BLaER1 (cell line): ENCODE data around the gene ANKRD11.
"Not testable (repeated sequence)": the region's sequence is repeated elsewhere in the genome, so short reads cannot be mapped to it uniquely, and the experiment has no call there.

Source experiments
- H3K27ac ChIP-seq: shearing (Covaris generic); formaldehyde crosslinking; 2 replicates; pipeline ENCODE4 v1.8.1; 2022
- H3K27me3 ChIP-seq: shearing (Covaris generic); formaldehyde crosslinking; 2 replicates; pipeline ENCODE4 v1.8.1; 2022
- H3K36me3 ChIP-seq: shearing (Covaris generic); formaldehyde crosslinking; 2 replicates; pipeline ENCODE4 v1.8.1; 2022
- H3K4me1 ChIP-seq: shearing (Covaris generic); formaldehyde crosslinking; 2 replicates; pipeline ENCODE4 v1.8.1; 2022
- H3K4me2 ChIP-seq: shearing (Covaris generic); formaldehyde crosslinking; 2 replicates; pipeline ENCODE4 v1.8.1; 2022
- H3K4me3 ChIP-seq: shearing (Covaris generic); formaldehyde crosslinking; 2 replicates; pipeline ENCODE4 v1.8.1; 2022
- H3K9ac ChIP-seq: shearing (Covaris generic); formaldehyde crosslinking; 2 replicates; pipeline ENCODE4 v1.8.1; 2022
- H3K9me3 ChIP-seq: shearing (Covaris generic); formaldehyde crosslinking; 2 replicates; pipeline ENCODE4 v1.8.1; 2022
- H4K20me1 ChIP-seq: shearing (Covaris generic); formaldehyde crosslinking; 2 replicates; pipeline ENCODE4 v1.8.1; 2022
- Cebpa-rat ChIP-seq: shearing (Covaris generic); IDR thresholded peaks from 2 replicates; pipeline ENCODE4 v1.8.1; 2022

ANKRD11 gene

GRCh38 chr16:89384282-89384681 is 106.1 kb downstream of the ANKRD11 start:
- TF ChIP-seq Cebpa-rat: no peak
- Histone ChIP-seq H3K27me3 (no peaks in the 10 kb centered on the region), H3K9me3 (no peaks in the 10 kb centered on the region), H3K36me3 (peaks cover 25% of the 10 kb centered on the region), H3K4me3 (no peak overlapping the region), H3K9ac (no peak overlapping the region), H3K4me2 (peak overlapping the region; percentile 79), H4K20me1 (peaks cover 100% of the 10 kb centered on the region), H3K27ac (no peak overlapping the region), H3K4me1 (peaks cover 98% of the 10 kb centered on the region)

DNA sequence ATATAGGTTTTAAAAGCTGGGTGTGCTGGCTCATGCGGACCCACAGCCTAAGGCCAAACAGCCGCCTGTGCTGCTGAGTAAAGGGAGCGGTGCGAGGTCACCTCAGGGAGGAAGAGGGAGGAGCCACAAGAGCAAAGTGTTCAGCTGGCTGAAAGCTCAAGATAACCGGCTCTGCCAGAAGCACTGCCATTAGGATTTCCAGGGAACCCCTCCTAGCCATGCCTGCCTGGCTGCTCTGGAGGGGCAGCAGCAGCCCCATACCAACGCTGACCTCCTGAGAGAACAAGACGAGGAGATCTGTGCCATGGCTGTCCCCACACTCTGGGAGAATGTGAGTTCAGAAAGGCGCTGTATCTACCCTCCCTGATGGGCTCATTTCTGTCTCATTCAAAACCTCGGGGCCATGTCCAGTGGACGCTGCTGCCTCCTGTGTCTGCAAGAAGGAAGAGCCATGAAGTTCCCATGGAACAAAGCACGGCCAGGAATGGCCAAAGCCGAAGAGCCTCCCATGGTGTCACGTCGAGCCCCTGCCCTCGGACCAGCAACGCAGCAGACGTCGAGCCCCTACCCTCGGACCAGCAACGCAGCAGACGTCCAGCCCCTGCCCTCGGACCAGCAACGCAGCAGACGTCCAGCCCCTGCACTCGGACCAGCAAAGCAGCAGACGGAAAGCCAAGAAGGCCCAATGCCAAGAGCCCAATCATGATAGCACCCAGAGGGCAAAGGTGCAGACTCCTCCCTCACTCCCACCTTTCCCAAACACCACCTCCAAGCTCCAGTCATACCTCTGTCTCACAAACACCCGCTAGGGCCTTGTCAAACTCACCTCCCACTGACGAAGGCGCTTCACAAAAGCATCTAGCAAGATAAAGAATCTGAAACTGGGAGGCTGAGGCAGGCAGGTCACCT is 107.0 kb downstream of the ANKRD11 start:
- Histone ChIP-seq H3K9me3 (no peaks in the 10 kb centered on the region), H3K27me3 (no peaks in the 10 kb centered on the region), H3K9ac (peak overlapping the region; percentile 13), H3K4me3 (no peak overlapping the region), H3K4me2 (peak overlapping the region; percentile 79), H3K4me1 (peaks cover 100% of the 10 kb centered on the region), H3K27ac (no peak overlapping the region), H4K20me1 (peaks cover 100% of the 10 kb centered on the region), H3K36me3 (peaks cover 18% of the 10 kb centered on the region)
- no peak for TF ChIP-seq Cebpa-rat

- H3K9me3 ChIP-seq, H3K4me3 ChIP-seq, H3K27me3 ChIP-seq, H3K27ac ChIP-seq: not testable (repeated sequence)
- Histone ChIP-seq H3K4me1 (peaks cover 100% of the 10 kb centered on the region), H3K9ac (peak overlapping the region; percentile 45; the same call in 1 of the 2 replicates), H4K20me1 (peaks cover 100% of the 10 kb centered on the region), H3K36me3 (peaks cover 19% of the 10 kb centered on the region), H3K4me2 (peak overlapping the region; percentile 79)
Observed at GRCh38 chr16:89382555-89382954, 107.8 kb downstream of the ANKRD11 start.

DNA sequence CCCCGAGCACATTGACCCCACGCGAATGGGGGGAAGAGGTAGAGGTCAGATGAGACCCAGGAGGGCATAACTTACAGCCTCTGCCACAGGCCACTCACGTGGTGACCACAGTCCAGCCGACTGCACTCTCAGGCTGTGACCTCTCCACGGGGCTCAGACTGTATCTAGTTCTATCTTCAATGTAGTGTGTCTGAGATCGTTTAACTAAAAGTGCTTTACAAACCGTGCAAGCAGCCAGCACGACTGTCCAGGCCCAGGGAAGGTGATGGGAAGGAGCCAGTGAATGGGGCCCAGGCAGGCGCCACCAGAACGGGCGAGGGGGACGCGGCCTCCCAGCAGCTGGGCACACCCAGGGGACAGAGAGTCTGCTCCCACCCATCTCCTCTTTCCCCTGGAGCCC is 108.6 kb downstream of the ANKRD11 start:
- H4K20me1 ChIP-seq: peaks cover 100% of the 10 kb centered on the region

GRCh38 chr16:89380681-89381080 is 109.7 kb downstream of the ANKRD11 start:
- Histone ChIP-seq H3K4me2 (peak overlapping the region; percentile 79), H3K36me3 (peaks cover 18% of the 10 kb centered on the region), H3K4me1 (peaks cover 90% of the 10 kb centered on the region), H3K9ac (no peak overlapping the region), H3K27ac (no peak overlapping the region), H3K27me3 (no peaks in the 10 kb centered on the region), H3K9me3 (peaks cover 21% of the 10 kb centered on the region), H4K20me1 (peaks cover 100% of the 10 kb centered on the region), H3K4me3 (no peak overlapping the region)
- TF ChIP-seq Cebpa-rat: no peak

More for the DNA sequence above, 108.6 kb downstream of the ANKRD11 start:
- Histone ChIP-seq H3K27me3 (no peaks in the 10 kb centered on the region), H3K4me3 (no peak overlapping the region), H3K36me3 (peaks cover 23% of the 10 kb centered on the region), H3K4me1 (peaks cover 93% of the 10 kb centered on the region), H3K9me3 (peaks cover 10% of the 10 kb centered on the region), H3K4me2 (peak overlapping the region; percentile 79), H3K27ac (no peak overlapping the region), H3K9ac (0 out of 2 replicates have a peak overlapping the region, but pooled peaks have one; percentile 45)
- no peak for TF ChIP-seq Cebpa-rat

- Histone ChIP-seq H3K9me3 (peaks cover 21% of the 10 kb centered on the region), H3K4me1 (peaks cover 90% of the 10 kb centered on the region), H4K20me1 (peaks cover 100% of the 10 kb centered on the region), H3K4me2 (peak overlapping the region; percentile 79), H3K9ac (peak overlapping the region; percentile 22; the same call in 1 of the 2 replicates), H3K36me3 (peaks cover 14% of the 10 kb centered on the region), H3K4me3 (no peak overlapping the region), H3K27me3 (no peaks in the 10 kb centered on the region), H3K27ac (no peak overlapping the region)
- TF ChIP-seq Cebpa-rat: no peak
Observed at GRCh38 chr16:89378947-89379771, 111.2 kb downstream of the ANKRD11 start.

- Histone ChIP-seq H3K27ac (no peak overlapping the region), H3K4me3 (no peak overlapping the region), H3K9me3 (peaks cover 21% of the 10 kb centered on the region), H3K36me3 (peaks cover 28% of the 10 kb centered on the region), H4K20me1 (peaks cover 100% of the 10 kb centered on the region), H3K4me2 (no peak overlapping the region), H3K9ac (no peak overlapping the region), H3K27me3 (no peaks in the 10 kb centered on the region), H3K4me1 (peaks cover 84% of the 10 kb centered on the region)
- no peak for TF ChIP-seq Cebpa-rat
Observed at GRCh38 chr16:89377453-89377848, 112.9 kb downstream of the ANKRD11 start.

DNA sequence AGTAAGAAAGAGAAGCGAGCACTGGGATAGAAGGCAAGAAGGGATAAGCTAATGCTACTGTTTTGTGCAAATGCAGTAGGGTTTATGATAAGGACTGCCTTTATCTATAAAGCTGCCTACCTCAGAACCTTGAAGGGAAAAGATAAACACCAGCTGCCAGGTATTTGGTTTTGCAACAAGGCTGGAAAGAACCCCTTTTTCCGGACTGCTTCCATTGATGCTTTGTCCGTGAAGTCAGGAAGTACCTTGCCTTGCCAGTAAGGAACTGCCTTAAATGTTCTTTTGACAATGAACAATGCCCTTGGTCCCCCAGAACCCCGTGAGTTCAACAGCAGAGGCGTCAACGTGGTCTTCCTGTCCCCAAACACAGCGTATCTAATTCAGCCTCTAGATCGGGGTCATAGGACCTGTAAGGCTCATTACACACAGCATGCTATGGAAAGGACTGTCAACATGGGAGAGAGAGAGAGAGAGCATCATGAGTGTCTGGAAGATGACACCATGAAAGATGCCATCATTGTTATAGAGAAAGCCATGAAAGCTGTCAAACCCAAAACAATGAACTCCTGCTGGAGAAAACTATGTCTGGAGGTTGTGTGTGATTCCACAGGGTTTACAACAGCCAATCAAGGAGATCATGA is 113.4 kb downstream of the ANKRD11 start:
- TF ChIP-seq Cebpa-rat: no peak
- Histone ChIP-seq H3K36me3 (peaks cover 33% of the 10 kb centered on the region), H3K4me2 (no peak overlapping the region), H3K27me3 (no peaks in the 10 kb centered on the region), H3K4me1 (peaks cover 84% of the 10 kb centered on the region), H3K27ac (no peak overlapping the region), H4K20me1 (peaks cover 100% of the 10 kb centered on the region), H3K9ac (no peak overlapping the region), H3K9me3 (peaks cover 21% of the 10 kb centered on the region), H3K4me3 (no peak overlapping the region)

- Histone ChIP-seq H3K9ac (no peak overlapping the region; the same call in 1 of the 2 replicates), H3K4me2 (peak overlapping the region; percentile 69), H3K4me1 (peaks cover 81% of the 10 kb centered on the region), H3K4me3 (no peak overlapping the region), H3K9me3 (peaks cover 21% of the 10 kb centered on the region), H3K27me3 (no peaks in the 10 kb centered on the region), H3K36me3 (peaks cover 46% of the 10 kb centered on the region), H3K27ac (no peak overlapping the region), H4K20me1 (peaks cover 100% of the 10 kb centered on the region)
- TF ChIP-seq Cebpa-rat: no peak
Observed at GRCh38 chr16:89375686-89376085, 114.7 kb downstream of the ANKRD11 start.
